Astrocyte of the cerebellum (primary cell): ENCODE data around the gene CUZD1.
"Not testable (repeated sequence)": the region's sequence is repeated elsewhere in the genome, so short reads cannot be mapped to it uniquely, and the experiment has no call there.

Experiments used
- DNase-seq: peaks from one replicate; pipeline ENCODE4 v3.0.0-alpha.2; 2011; ENCODE audit warnings: low read depth
- H3K4me3 ChIP-seq: 2 replicates; pipeline ENCODE4 v1.5.1; 2011; ENCODE audit warnings: mild to moderate bottlenecking, low read depth, low read length, moderate library complexity
- CTCF ChIP-seq: IDR thresholded peaks from 2 replicates; pipeline ENCODE4 v1.5.1; 2012; ENCODE audit warnings: low read length, low read depth, moderate library complexity, mild to moderate bottlenecking; ENCODE audit errors: missing control alignments
- in situ Hi-C: cut with HindIII; loops from 2 replicates; pipeline ENCODE4 v1.10.0; 2017; ENCODE audit warnings: low sequenced_read_pairs

CUZD1 gene

GRCh38 chr10:122877264-122877663, 31.6 kb upstream of the CUZD1 start:
- TF ChIP-seq CTCF: no peak
- DNase-seq: no peak
- in situ Hi-C loops: no loop called here
- no peak overlapping the region for H3K4me3 ChIP-seq

DNA sequence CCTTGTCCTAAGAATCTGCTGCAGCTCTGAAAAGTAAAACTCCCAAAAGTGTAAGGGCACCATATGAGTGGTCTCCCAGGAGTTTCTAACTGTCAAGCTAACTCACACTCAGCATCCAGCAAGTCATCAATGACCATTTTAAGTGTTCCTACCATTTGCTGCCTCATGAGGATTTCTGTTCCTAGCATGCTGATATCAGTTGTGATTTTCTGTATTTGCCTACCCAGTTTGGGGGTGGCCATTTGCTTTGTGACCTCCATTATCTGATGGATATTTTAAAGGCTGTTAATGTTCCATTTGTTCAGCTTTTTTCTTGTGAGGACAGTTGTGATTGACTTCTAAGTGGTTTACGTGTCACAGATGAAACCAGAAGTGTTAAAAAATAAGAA, 30.8 kb upstream of the CUZD1 start:
- in situ Hi-C loops: no loop called here
- TF ChIP-seq CTCF: no peak
- DNase-seq: no peak
- no peak overlapping the region for H3K4me3 ChIP-seq

GRCh38 chr10:122875843-122876466, 30.3 kb upstream of the CUZD1 start:
- H3K4me3 ChIP-seq: no peak overlapping the region
- in situ Hi-C loops: no loop called here
- no peak for DNase-seq
- no peak for TF ChIP-seq CTCF

DNA sequence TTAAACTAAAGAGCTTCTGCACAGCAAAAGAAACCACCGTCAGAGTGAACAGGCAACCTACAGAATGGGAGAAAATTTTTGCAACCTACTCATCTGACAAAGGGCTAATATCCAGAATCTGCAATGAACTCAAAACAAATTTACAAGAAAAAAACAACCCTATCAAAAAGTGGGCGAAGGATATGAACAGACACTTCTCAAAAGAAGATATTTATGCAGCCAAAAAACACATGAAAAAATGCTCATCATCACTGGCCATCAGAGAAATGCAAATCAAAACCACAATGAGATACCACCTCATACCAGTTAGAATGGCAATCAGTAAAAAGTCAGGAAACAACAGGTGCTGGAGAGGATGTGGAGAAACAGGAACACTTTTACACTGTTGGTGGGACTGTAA, 26.3 kb upstream of the CUZD1 start:
- in situ Hi-C loops, DNase-seq, H3K4me3 ChIP-seq: not testable (repeated sequence)

DNA sequence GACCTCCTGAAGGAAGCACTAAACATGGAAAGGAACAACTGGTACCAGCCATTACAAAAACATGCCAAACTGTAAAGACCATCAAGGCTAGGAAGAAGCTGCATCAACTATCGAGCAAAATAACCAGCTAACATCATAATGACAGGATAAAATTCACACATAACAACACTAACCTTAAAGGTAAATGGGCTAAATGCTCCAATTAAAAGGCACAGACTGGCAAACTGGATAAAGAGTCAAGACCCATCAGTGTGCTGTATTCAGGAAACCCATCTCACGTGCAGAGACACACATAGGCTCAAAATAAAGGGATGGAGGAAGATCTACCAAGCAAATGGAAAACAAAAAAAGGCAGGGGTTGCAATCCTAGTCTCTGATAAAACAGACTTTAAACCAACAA, 23.1 kb upstream of the CUZD1 start:
- DNase-seq, H3K4me3 ChIP-seq, in situ Hi-C loops: not testable (repeated sequence)

DNA sequence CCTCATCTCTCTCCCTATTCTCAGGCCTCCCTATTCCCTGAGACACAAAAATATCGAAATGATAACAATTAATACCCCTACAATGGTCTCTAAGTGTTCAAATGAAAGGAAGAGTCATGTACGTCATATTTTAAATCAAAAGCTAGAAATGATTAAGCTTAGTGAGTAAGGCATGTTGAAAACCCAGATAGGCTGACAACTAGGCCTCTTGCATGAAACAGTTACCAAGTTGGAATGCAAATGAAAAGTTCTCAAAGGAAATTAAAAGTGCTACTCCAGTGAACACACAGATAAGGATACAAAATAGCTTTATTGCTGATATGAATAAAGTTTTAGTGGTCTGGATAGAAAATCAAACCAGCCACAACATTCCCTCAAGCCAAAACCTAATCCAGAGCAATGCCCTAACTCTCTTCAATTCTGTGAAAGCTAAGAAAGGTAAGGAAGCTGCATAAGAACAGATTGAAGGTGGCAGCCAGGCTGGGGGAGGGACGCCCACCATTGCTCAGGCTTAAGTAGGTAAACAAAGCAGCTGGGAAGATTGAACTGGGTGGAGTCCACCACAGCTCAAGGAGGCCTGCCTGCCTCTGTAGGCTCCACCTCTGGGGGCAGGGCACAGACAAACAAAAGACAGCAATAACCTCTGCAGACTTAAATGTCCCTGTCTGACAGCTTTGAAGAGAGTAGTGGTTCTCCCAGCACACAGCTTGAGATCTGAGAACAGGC, 21.3 kb upstream of the CUZD1 start:
- in situ Hi-C loops, DNase-seq, H3K4me3 ChIP-seq: not testable (repeated sequence)

- in situ Hi-C loops: no loop called here
- no peak for TF ChIP-seq CTCF
- no peak for DNase-seq
- H3K4me3 ChIP-seq: no peak overlapping the region
Observed at GRCh38 chr10:122864901-122865300, 19.2 kb upstream of the CUZD1 start.

- in situ Hi-C loops: no loop called here
- no peak for TF ChIP-seq CTCF
- DNase-seq: no peak
- no peak overlapping the region for H3K4me3 ChIP-seq
Observed at GRCh38 chr10:122864194-122864592, 18.5 kb upstream of the CUZD1 start.
